CD4-positive, CD25-positive, alpha-beta regulatory T cell (primary cell): ENCODE results near the gene GFRA1. TPM values are rescaled to one million over a fixed set of nuclear protein-coding genes. Genes with fewer than 3 reads are reported as not detected.
A peak's percentile ranks its signal among the peaks of the same experiment; 100 is the strongest.

Experiments
- ATAC-seq, 2 donors: fragments of 150-1000 bp; cut with Tn5 transposase; one replicate each; pipeline ENCODE4 v1.10.0; 2021; ENCODE audit warnings: low read depth in 2 of 2, moderate number of reproducible peaks in 2 of 2, moderate library complexity in 1 of 2
- DNase-seq, 3 donors: peaks; one replicate each; pipeline versions ENCODE4 v3.0.0 to v3.0.0-alpha.2; 2012 to 2022; ENCODE audit warnings: mixed read lengths in 1 of 3
- H3K27ac ChIP-seq: one replicate; pipeline ENCODE4 v1.7.0; 2013; ENCODE audit warnings: mild to moderate bottlenecking, low read length; ENCODE audit not compliant: insufficient read depth, poor library complexity, severe bottlenecking
- H3K27me3 ChIP-seq: one replicate; pipeline ENCODE4 v1.7.0; 2013; ENCODE audit warnings: low read length; ENCODE audit not compliant: control insufficient read depth, insufficient read depth
- H3K36me3 ChIP-seq: one replicate; pipeline ENCODE4 v1.7.0; 2013; ENCODE audit warnings: mild to moderate bottlenecking, low read length, moderate library complexity; ENCODE audit not compliant: control insufficient read depth, insufficient read depth
- H3K4me1 ChIP-seq: 2 replicates; pipeline ENCODE4 v1.7.0; 2013; ENCODE audit warnings: mild to moderate bottlenecking, low read length; ENCODE audit not compliant: insufficient read depth, control insufficient read depth, poor library complexity, severe bottlenecking
- H3K4me3 ChIP-seq: one replicate; pipeline ENCODE4 v1.7.0; 2013; ENCODE audit warnings: low read depth, mild to moderate bottlenecking, low read length, moderate library complexity
- H3K9me3 ChIP-seq, 2 experiments: 1 replicate in 1 of 2; 2 replicates in 1 of 2; pipeline ENCODE4 v1.7.0; 2013; ENCODE audit warnings: low read length in 2 of 2, mild to moderate bottlenecking in 1 of 2, moderate library complexity in 1 of 2; ENCODE audit not compliant: control insufficient read depth in 2 of 2
- H3K27ac Mint-ChIP-seq, 3 donors: one replicate each; pipeline ENCODE4 v1.8.0; 2020 to 2022; ENCODE audit warnings: mild to moderate bottlenecking in 3 of 3, mixed read lengths in 3 of 3, moderate library complexity in 2 of 3
- H3K27me3 Mint-ChIP-seq: one replicate; pipeline ENCODE4 v1.8.0; 2022; ENCODE audit warnings: mild to moderate bottlenecking, mixed read lengths
- H3K36me3 Mint-ChIP-seq: one replicate; pipeline ENCODE4 v1.8.0; 2020; ENCODE audit warnings: mixed read lengths
- H3K4me1 Mint-ChIP-seq, 4 donors: one replicate each; pipeline ENCODE4 v1.8.0; 2020 to 2022; ENCODE audit warnings: mixed read lengths in 4 of 4, mild to moderate bottlenecking in 1 of 4
- H3K4me3 Mint-ChIP-seq, 4 donors: one replicate each; pipeline ENCODE4 v1.8.0; 2020 to 2022; ENCODE audit warnings: mild to moderate bottlenecking in 4 of 4, mixed read lengths in 4 of 4, moderate library complexity in 3 of 4
- H3K9me3 Mint-ChIP-seq, 7 donors: one replicate each; pipeline ENCODE4 v1.8.0; 2020 to 2022; ENCODE audit warnings: mixed read lengths in 7 of 7, mild to moderate bottlenecking in 3 of 7, moderate library complexity in 2 of 7
- polyA plus RNA-seq, 4 donors: library from polyadenylated mRNA; unstranded; fragments of 300-500 nt; fragmentation: Illumina TruSeq; gene quantifications; one replicate each; pipeline ENCODE4 v1.2.3, GENCODE V29; 2021
- total RNA-seq: library from RNA; stranded (reverse); gene quantifications from one replicate; pipeline ENCODE4 v1.2.3, GENCODE V29; 2022

The GFRA1 gene
- total and polyA plus RNA-seq, 5 donors from 2014 or later: not detected

- Histone ChIP-seq H3K36me3 (no peaks in the 10 kb centered on the region), H3K4me1 (no peaks in the 10 kb centered on the region), H3K27ac (no peak overlapping the region), H3K4me3 (no peak overlapping the region), H3K27me3 (no peaks in the 10 kb centered on the region), H3K9me3 (no peaks in the 10 kb centered on the region)
- peaks cover 4% of the 10 kb centered on the region for H3K27me3 Mint-ChIP-seq
- ATAC-seq: no peak
- H3K27ac Mint-ChIP-seq: peak overlapping the region in 1 of 3 donors; percentile 5
- H3K4me3 Mint-ChIP-seq: no peak overlapping the region
- no peaks in the 10 kb centered on the region for H3K36me3 Mint-ChIP-seq
- H3K9me3 Mint-ChIP-seq: peaks cover 0 to 6% (median 2%) of the 10 kb centered on the region in 7 donors
- no peaks in the 10 kb centered on the region for H3K4me1 Mint-ChIP-seq
- DNase-seq: no peak
Observed at GRCh38 chr10:116049158-116049973, 223.6 kb downstream of the GFRA1 start.

GRCh38 chr10:116045366-116046356 lies 227.3 kb downstream of the GFRA1 start:
- H3K27me3 Mint-ChIP-seq: peaks cover 4% of the 10 kb centered on the region
- Histone ChIP-seq H3K4me1 (no peaks in the 10 kb centered on the region), H3K9me3 (no peaks in the 10 kb centered on the region), H3K27ac (no peak overlapping the region), H3K27me3 (no peaks in the 10 kb centered on the region), H3K4me3 (no peak overlapping the region), H3K36me3 (no peaks in the 10 kb centered on the region)
- no peak for ATAC-seq
- no peak overlapping the region for H3K27ac Mint-ChIP-seq
- H3K4me3 Mint-ChIP-seq: peak overlapping the region in 1 of 4 donors; percentile 57
- peaks cover 0 to 7% (median under 1%) of the 10 kb centered on the region in 7 donors for H3K9me3 Mint-ChIP-seq
- H3K36me3 Mint-ChIP-seq: no peaks in the 10 kb centered on the region
- no peaks in the 10 kb centered on the region for H3K4me1 Mint-ChIP-seq
- no peak for DNase-seq

- no peak for DNase-seq
- Histone ChIP-seq H3K36me3 (no peaks in the 10 kb centered on the region), H3K27me3 (no peaks in the 10 kb centered on the region), H3K4me1 (no peaks in the 10 kb centered on the region), H3K27ac (no peak overlapping the region), H3K9me3 (no peaks in the 10 kb centered on the region), H3K4me3 (no peak overlapping the region)
- H3K36me3 Mint-ChIP-seq: no peaks in the 10 kb centered on the region
- peak overlapping the region in 1 of 3 donors; percentile 48 for H3K27ac Mint-ChIP-seq
- peaks cover 0 to 7% (median 3%) of the 10 kb centered on the region in 7 donors for H3K9me3 Mint-ChIP-seq
- H3K4me1 Mint-ChIP-seq: no peaks in the 10 kb centered on the region
- H3K27me3 Mint-ChIP-seq: peaks cover 4% of the 10 kb centered on the region
- H3K4me3 Mint-ChIP-seq: no peak overlapping the region
- ATAC-seq: no peak
Observed at GRCh38 chr10:116044801-116045248, 228.2 kb downstream of the GFRA1 start.

GRCh38 chr10:116043861-116044260 lies 229.1 kb downstream of the GFRA1 start:
- ATAC-seq (no peak), DNase-seq (no peak)
- no peak overlapping the region for H3K27ac Mint-ChIP-seq
- peaks cover 4% of the 10 kb centered on the region for H3K27me3 Mint-ChIP-seq
- Histone ChIP-seq H3K9me3 (no peaks in the 10 kb centered on the region), H3K36me3 (no peaks in the 10 kb centered on the region), H3K4me1 (no peaks in the 10 kb centered on the region), H3K27me3 (no peaks in the 10 kb centered on the region), H3K4me3 (no peak overlapping the region), H3K27ac (no peak overlapping the region)
- no peaks in the 10 kb centered on the region for H3K4me1 Mint-ChIP-seq
- H3K9me3 Mint-ChIP-seq: peaks cover 0 to 7% (median 0%) of the 10 kb centered on the region in 7 donors
- H3K4me3 Mint-ChIP-seq: no peak overlapping the region
- no peaks in the 10 kb centered on the region for H3K36me3 Mint-ChIP-seq

GRCh38 chr10:116043304-116043703 lies 229.7 kb downstream of the GFRA1 start:
- Mint-ChIP-seq H3K4me1 (no peaks in the 10 kb centered on the region), H3K4me3 (no peak overlapping the region), H3K36me3 (no peaks in the 10 kb centered on the region), H3K27me3 (peaks cover 4% of the 10 kb centered on the region), H3K27ac (no peak overlapping the region), H3K9me3 (peaks cover 0 to 7% (median 2%) of the 10 kb centered on the region in 7 donors)
- Histone ChIP-seq H3K27me3 (no peaks in the 10 kb centered on the region), H3K4me1 (no peaks in the 10 kb centered on the region), H3K27ac (no peak overlapping the region), H3K9me3 (no peaks in the 10 kb centered on the region), H3K36me3 (no peaks in the 10 kb centered on the region), H3K4me3 (no peak overlapping the region)
- ATAC-seq (no peak), DNase-seq (no peak)

- H3K4me3 ChIP-seq: no peak overlapping the region
- Mint-ChIP-seq H3K4me1 (no peaks in the 10 kb centered on the region), H3K27ac (no peak overlapping the region), H3K9me3 (peaks cover 0 to 7% (median 3%) of the 10 kb centered on the region in 7 donors), H3K36me3 (no peaks in the 10 kb centered on the region), H3K4me3 (no peak overlapping the region), H3K27me3 (peaks cover 4% of the 10 kb centered on the region)
- H3K27me3 ChIP-seq: no peaks in the 10 kb centered on the region
- H3K4me1 ChIP-seq: no peaks in the 10 kb centered on the region
- H3K9me3 ChIP-seq: no peaks in the 10 kb centered on the region
- no peak for ATAC-seq
- no peaks in the 10 kb centered on the region for H3K36me3 ChIP-seq
- no peak for DNase-seq
- no peak overlapping the region for H3K27ac ChIP-seq
Observed at GRCh38 chr10:116041948-116042347, 231.1 kb downstream of the GFRA1 start.

GRCh38 chr10:116039612-116040011 lies 233.4 kb downstream of the GFRA1 start:
- Histone ChIP-seq H3K4me1 (no peaks in the 10 kb centered on the region), H3K27ac (no peak overlapping the region), H3K4me3 (no peak overlapping the region), H3K9me3 (no peaks in the 10 kb centered on the region), H3K36me3 (no peaks in the 10 kb centered on the region), H3K27me3 (no peaks in the 10 kb centered on the region)
- Mint-ChIP-seq H3K36me3 (no peaks in the 10 kb centered on the region), H3K27me3 (no peaks in the 10 kb centered on the region), H3K9me3 (peaks cover 0 to 5% (median 4%) of the 10 kb centered on the region in 7 donors), H3K27ac (no peak overlapping the region), H3K4me1 (no peaks in the 10 kb centered on the region), H3K4me3 (no peak overlapping the region)
- ATAC-seq (no peak), DNase-seq (no peak)
